IPS-15b (cell line): ENCODE measurements around the gene GRHL3.
"Not testable (repeated sequence)": the region's sequence is repeated elsewhere in the genome, so short reads cannot be mapped to it uniquely, and the experiment has no call there.

Experiments
- H3K27me3 ChIP-seq: one replicate; pipeline ENCODE4 v1.6.1; 2013; ENCODE audit warnings: low read length; ENCODE audit not compliant: control insufficient read depth, insufficient read depth
- H3K36me3 ChIP-seq: one replicate; pipeline ENCODE4 v1.6.1; 2013; ENCODE audit warnings: low read length; ENCODE audit not compliant: control insufficient read depth, insufficient read depth
- H3K4me1 ChIP-seq: one replicate; pipeline ENCODE4 v1.6.1; 2013; ENCODE audit warnings: mild to moderate bottlenecking, low read length; ENCODE audit not compliant: control insufficient read depth, insufficient read depth
- H3K4me3 ChIP-seq: one replicate; pipeline ENCODE4 v1.5.1; 2013; ENCODE audit warnings: low read depth, low read length
- H3K9ac ChIP-seq: one replicate; pipeline ENCODE4 v1.6.1; 2013; ENCODE audit warnings: low read depth, mild to moderate bottlenecking, low read length
- H3K9me3 ChIP-seq: one replicate; pipeline ENCODE4 v1.6.1; 2013; ENCODE audit warnings: mild to moderate bottlenecking, low read length; ENCODE audit not compliant: control insufficient read depth, insufficient read depth

Gene GRHL3

DNA sequence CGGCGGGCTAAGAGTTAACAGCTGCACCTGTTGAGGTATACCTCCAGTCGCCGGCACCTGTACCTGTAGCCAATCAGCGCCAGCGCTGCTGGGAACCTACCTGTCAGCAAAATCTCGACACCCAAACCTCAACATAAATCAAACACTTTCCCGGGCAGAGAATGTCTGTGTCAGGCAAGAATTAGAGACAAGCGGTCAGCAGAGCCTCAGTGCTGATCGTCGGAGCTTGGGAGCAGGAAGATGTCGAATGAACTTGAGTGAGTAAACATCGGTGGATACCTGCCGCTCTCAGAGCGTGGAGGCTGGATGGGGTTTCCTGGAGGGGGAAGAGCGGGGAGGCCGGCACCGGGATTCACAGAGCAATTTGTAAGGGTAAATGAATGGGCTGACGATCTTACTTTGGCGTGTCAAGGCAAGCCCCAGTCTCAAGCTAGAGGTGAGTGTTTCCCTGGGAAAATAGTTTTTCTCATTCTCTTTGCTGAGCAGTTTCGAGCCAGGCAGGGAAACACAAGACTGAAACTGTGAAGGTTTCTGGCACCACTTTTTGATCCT is at the start of gene GRHL3:
Gene GRHL3, plus strand, starts transcription at position 46 of the 552 bp plus-strand sequence. Its CDS starts 195 bp downstream, at position 241.
- Histone ChIP-seq H3K9me3 (no peaks in the 10 kb centered on the region), H3K4me3 (peak within 1 kb of the TSS; percentile 87), H3K9ac (no peak within 1 kb of the TSS), H3K36me3 (no peaks in the 10 kb centered on the region), H3K4me1 (peaks cover 29% of the 10 kb centered on the region), H3K27me3 (peaks cover 27% of the 10 kb centered on the region)

DNA sequence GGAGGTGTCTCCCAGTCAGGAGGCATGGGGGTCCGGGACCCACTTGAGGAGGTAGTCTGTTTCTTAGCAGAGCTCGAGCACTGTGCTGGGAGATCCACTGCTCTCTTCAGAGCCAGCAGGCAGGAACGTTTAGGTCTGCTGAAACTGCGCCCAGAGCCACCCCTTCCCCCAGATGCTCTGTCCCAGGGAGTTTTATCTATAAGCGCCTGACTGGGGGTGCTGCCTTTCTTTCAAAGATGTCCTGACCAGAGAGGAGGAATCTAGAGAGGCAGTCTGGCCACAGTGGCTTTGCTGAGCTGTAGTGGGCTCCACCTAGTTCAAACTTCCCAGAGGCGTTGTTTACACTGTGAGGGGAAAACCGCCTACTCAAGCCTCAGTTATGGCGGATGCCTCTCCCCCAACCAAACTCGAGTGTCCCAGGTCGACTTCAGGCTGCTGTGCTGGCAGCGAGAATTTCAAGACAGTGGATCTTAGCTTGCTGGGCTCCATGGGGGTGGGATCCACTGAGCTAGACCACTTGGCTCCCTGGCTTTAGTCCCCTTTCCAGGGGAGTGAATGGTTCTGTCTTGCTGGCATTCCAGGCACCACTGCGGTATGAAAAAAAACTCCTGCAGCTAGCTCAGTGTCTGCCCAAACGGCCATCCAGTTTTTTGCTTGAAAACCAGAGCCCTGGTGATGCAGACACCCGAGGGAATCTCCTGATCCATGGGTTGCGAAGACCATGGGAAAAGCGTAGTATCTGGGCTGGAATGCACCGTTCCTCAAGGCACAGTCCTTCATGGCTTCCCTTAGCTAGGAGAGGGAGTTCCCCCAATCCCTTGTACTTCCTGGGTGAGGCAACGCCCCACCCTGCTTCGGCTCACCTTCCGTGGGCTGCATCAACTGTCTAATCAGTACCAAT is 44.7 kb upstream of the GRHL3 start:
- H3K27me3 ChIP-seq, H3K4me1 ChIP-seq, H3K9me3 ChIP-seq, H3K4me3 ChIP-seq, H3K9ac ChIP-seq, H3K36me3 ChIP-seq: not testable (repeated sequence)

DNA sequence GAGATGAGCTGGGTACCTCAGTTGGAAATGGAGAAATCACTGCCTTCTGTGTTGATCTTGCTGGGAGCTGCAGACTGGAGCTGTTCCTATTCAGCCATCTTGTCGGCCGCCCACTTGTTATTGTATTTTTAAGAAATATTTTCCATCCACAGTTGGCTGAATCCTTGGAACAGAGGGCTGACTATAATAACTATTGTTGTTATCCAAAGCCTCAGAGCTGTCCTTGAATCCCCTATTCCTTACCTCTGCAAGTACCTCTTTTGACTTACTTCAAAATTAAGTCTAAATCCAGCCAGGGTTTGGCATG is 44.1 kb upstream of the GRHL3 start:
- Histone ChIP-seq H3K4me1 (no peaks in the 10 kb centered on the region), H3K27me3 (no peaks in the 10 kb centered on the region), H3K9me3 (no peaks in the 10 kb centered on the region), H3K4me3 (no peak overlapping the region), H3K9ac (no peak overlapping the region), H3K36me3 (no peaks in the 10 kb centered on the region)

DNA sequence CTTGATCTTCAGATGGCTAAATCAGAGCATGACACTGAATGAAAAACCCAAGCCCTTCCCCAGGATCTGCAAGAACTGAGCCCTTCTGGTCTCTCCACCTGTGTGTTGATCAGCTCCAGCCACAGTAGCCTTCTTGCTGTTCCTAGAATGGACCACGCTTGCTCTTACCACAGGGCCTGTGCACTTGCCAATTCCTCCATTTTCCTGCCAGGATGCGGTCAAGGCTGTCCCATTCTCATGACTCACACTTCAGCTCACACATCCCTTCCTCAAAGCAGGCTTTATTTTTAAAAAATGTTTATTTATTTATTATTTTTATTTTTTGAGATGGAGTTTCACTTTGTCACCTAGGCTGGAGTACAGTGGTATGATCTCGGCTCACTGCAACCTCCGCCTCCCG is 43.6 kb upstream of the GRHL3 start:
- no peaks in the 10 kb centered on the region for H3K27me3 ChIP-seq
- no peaks in the 10 kb centered on the region for H3K4me1 ChIP-seq
- no peak overlapping the region for H3K4me3 ChIP-seq
- no peak overlapping the region for H3K9ac ChIP-seq
- H3K36me3 ChIP-seq: no peaks in the 10 kb centered on the region
- H3K9me3 ChIP-seq: no peaks in the 10 kb centered on the region

DNA sequence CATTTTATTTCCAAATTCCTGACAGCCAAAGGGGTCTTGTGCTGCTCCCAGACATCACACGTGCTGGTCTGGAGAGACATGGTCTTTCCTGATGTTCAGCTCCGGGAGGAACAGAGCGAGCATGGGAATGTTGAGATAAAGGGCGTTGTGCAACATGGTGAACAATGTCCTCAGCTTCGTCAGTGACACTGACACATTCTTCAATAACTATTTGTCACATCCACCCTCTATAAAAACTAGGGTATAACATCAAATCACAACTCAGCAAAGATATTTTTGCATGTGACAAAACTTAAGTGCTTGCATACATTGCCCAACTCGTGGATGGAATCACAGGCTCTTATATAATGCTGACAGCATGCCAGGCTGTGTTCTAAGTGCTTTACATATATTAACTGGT is 42.4 kb upstream of the GRHL3 start:
- no peaks in the 10 kb centered on the region for H3K4me1 ChIP-seq
- H3K27me3 ChIP-seq: no peaks in the 10 kb centered on the region
- H3K36me3 ChIP-seq: no peaks in the 10 kb centered on the region
- no peaks in the 10 kb centered on the region for H3K9me3 ChIP-seq
- H3K9ac ChIP-seq: no peak overlapping the region
- no peak overlapping the region for H3K4me3 ChIP-seq

DNA sequence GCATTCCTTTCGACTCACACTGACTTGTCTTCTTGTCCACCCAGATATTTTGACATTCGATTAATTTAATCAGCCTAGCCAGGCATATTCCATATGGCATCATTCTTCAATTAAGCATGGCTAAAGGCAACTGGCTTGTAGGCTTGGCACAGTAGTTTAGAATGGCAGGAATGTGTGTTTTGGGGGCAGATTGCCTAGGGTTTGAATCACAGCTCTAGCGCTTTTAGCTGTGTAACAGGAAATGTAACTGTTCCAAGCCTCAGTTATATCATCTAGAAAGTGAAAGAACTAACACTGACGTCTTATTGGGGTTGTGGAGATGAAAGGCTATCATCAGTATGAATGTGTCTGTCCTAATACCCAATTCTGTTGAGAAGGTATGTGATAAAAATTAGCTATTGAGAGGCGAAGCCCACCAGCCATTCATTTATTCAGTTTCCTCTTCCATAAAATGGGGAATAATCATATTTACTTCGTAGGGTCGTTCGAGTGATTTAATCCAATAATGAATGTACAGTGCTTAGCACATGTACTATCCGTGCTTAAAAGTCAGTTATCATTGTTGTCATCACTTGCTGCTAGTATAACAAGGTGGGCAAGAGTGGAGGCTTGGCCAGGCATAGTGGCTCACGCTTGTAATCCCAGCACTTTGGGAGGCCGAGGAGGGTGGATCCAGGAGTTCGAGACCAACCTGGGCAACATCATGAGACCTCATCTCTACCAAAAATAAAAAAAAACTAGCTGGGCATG is 41.6 kb upstream of the GRHL3 start:
- H3K9ac ChIP-seq: no peak overlapping the region
- H3K4me3 ChIP-seq: no peak overlapping the region
- H3K9me3 ChIP-seq: no peaks in the 10 kb centered on the region
- H3K4me1 ChIP-seq: no peaks in the 10 kb centered on the region
- H3K27me3 ChIP-seq: no peaks in the 10 kb centered on the region
- H3K36me3 ChIP-seq: no peaks in the 10 kb centered on the region

DNA sequence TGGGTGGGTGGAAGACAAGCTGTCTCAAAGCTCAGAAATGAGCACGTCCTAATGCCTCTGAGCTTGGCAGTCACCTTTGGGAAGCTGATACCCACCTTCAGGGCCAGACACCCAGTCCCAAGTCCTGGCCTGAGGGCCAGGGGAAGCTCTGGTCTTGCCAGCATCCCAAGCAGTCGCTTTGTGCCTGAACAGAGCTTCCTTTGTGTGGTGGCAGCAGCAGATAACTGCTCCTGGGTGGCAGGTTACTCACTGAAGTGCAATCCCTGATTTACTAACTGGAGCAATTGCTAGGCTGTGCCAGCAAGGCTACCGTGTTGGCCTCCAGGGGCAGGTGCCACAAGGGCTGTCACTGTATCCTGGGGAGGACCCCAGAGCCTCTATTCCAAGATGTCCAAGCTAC is 40.4 kb upstream of the GRHL3 start:
- H3K36me3 ChIP-seq: no peaks in the 10 kb centered on the region
- H3K9me3 ChIP-seq: no peaks in the 10 kb centered on the region
- H3K4me3 ChIP-seq: no peak overlapping the region
- no peaks in the 10 kb centered on the region for H3K27me3 ChIP-seq
- H3K4me1 ChIP-seq: no peaks in the 10 kb centered on the region
- no peak overlapping the region for H3K9ac ChIP-seq

DNA sequence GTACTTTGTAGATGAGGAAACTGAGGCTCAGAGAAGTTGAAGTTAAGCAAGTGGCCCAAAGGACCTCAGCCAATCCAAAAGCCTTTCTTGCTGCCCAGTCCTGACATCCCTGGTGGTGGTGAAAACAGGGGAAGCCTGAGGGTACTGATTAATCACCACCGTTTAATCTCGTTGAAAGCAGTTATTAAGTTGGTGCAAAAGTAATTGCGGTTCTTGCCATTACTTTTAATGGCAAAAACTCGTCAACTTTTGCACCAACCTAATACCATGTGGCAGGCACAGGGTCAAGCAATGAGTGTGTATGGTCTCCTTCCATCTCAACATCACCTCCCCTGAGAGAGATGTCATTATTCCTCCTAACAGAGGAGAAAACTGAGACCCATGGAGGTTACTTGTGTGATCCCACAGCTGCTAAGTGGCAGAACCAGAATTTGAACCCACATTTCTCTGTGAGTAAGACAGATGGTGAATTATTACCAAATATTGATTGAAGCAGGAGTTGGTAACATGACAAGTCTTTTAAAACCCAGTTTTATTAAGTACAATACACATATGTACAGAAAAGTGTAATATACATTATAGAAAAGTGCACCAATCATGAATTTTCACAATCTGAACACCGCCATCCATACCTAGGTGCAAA is 39.4 kb upstream of the GRHL3 start:
- H3K9me3 ChIP-seq: no peaks in the 10 kb centered on the region
- H3K27me3 ChIP-seq: no peaks in the 10 kb centered on the region
- H3K4me3 ChIP-seq: no peak overlapping the region
- H3K36me3 ChIP-seq: no peaks in the 10 kb centered on the region
- no peak overlapping the region for H3K9ac ChIP-seq
- no peaks in the 10 kb centered on the region for H3K4me1 ChIP-seq

DNA sequence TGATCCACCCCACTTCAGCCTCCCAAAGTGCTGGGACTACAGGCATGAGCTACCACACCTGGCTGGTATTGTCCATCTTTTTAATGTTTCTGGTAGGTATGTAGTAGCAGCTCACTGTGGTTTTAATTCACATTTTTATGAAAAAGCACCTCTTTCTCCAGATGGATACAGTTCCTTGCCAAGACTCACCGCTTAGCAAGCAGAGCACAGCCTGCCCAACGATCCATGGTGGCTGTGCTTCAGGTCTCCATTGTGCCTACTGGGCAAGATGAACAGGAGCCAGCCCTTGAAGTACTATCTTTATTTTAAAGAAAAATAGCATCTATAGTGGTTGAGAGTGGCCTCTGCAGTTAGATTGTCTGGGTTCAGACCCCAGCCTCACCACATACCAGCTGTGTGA is 37.6 kb upstream of the GRHL3 start:
- Histone ChIP-seq H3K4me1 (no peaks in the 10 kb centered on the region), H3K27me3 (no peaks in the 10 kb centered on the region)

DNA sequence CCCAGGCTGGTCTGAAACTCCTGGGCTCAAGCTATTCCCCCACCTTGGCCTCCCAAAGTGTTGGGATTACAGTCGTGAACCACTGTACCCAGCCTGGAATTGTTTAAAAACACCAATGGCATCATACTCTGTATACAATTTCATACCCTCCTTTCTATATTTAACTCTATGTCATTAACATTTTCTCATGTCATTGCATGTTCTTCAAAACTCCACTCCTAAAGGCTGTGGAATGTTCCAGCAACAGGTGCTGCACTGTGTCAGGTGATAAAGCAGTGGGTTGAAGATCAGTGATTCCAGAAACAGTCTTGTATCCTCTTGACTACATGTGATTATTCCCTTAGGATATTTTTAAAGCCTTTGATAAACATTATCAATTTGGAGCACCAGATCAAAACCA is 36.7 kb upstream of the GRHL3 start:
- H3K27me3 ChIP-seq: no peaks in the 10 kb centered on the region
- no peak overlapping the region for H3K4me3 ChIP-seq
- H3K36me3 ChIP-seq: no peaks in the 10 kb centered on the region
- H3K9ac ChIP-seq: no peak overlapping the region
- H3K9me3 ChIP-seq: no peaks in the 10 kb centered on the region
- H3K4me1 ChIP-seq: no peaks in the 10 kb centered on the region

More for the DNA sequence above, 37.6 kb upstream of the GRHL3 start:
- Histone ChIP-seq H3K9ac (no peak overlapping the region), H3K4me3 (no peak overlapping the region), H3K9me3 (no peaks in the 10 kb centered on the region), H3K36me3 (no peaks in the 10 kb centered on the region)

DNA sequence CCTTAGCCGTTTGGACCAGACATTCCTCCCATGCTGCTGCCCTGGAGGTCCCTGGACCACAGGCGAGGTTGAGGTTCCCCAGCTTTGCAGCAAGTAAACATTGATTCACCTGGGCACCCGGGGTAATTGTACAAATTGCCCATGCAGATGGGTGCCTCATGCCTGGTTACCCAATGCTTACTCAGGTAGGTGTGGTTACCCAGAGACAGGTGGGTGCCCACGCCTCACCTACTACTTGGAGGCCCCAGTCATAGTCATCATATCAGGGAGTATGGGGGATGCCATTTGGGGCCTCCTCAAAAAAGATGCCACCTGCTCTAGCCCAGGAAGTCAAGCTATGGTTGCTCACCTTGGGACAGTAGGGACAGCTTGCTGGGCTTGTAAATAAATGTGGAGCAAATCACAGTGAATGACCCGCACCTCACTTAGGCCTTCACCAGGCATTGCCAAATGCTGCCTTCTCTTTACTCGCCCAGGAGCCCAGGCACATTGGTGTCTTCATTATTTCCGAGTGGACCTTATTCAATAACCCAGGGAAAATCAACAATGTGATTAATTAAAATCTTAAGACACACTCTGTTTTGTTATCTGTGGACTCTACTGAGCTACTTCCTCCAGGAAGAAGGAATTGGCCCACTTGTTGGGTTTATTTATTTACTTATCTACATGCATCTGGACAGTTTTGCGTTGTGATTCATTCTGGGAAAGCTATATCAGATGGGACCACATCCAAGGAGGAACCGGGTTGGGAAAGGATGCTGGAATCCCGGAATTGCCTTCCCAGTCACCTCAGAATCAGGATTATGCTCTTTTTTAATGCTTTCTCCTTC is 35.6 kb upstream of the GRHL3 start:
- Histone ChIP-seq H3K4me1 (no peaks in the 10 kb centered on the region), H3K36me3 (no peaks in the 10 kb centered on the region), H3K9ac (no peak overlapping the region), H3K9me3 (no peaks in the 10 kb centered on the region), H3K27me3 (no peaks in the 10 kb centered on the region), H3K4me3 (no peak overlapping the region)
